ENCODE measurements around the gene BTBD16. TPM values are rescaled to one million over a fixed set of nuclear protein-coding genes. Genes with fewer than 3 reads are reported as not detected.

The BTBD16 gene
- total RNA-seq, 6 experiments from 2014 or later, result not detected

- no peak overlapping the region for H3K4me3 Mint-ChIP-seq
- H3K4me1 Mint-ChIP-seq (ENCODE audit: low read depth), result no peaks in the 10 kb centered on the region; the same call in 1 of the 2 replicates
- no peak for TF ChIP-seq CTCF (IDR thresholded peaks at IDR 0.05)
- no peak overlapping the region for H3K27ac Mint-ChIP-seq
- no peaks in the 10 kb centered on the region for H3K36me3 Mint-ChIP-seq (ENCODE audit: low read depth)
- H3K27me3 Mint-ChIP-seq (ENCODE audit: insufficient read depth), result peaks cover 25% of the 10 kb centered on the region
- H3K9me3 Mint-ChIP-seq, result peaks cover 9% of the 10 kb centered on the region; the same call in 1 of the 2 replicates
- DNase-seq, result no peak
Measured at GRCh38 chr10:122359621-122360020, 88.5 kb downstream of the BTBD16 start.

- H3K27ac Mint-ChIP-seq, result no peak overlapping the region
- TF ChIP-seq CTCF (IDR thresholded peaks at IDR 0.05), result no peak
- H3K27me3 Mint-ChIP-seq (ENCODE audit: insufficient read depth), result peaks cover 24% of the 10 kb centered on the region
- no peaks in the 10 kb centered on the region for H3K36me3 Mint-ChIP-seq (ENCODE audit: low read depth)
- peaks cover 9% of the 10 kb centered on the region; the same call in 1 of the 2 replicates for H3K9me3 Mint-ChIP-seq
- DNase-seq, result no peak
- H3K4me1 Mint-ChIP-seq (ENCODE audit: low read depth), result no peaks in the 10 kb centered on the region; the same call in 1 of the 2 replicates
- no peak overlapping the region for H3K4me3 Mint-ChIP-seq
Measured at GRCh38 chr10:122361046-122361445, 90.0 kb downstream of the BTBD16 start.

- no peaks in the 10 kb centered on the region; the same call in 1 of the 2 replicates for H3K4me1 Mint-ChIP-seq (ENCODE audit: low read depth)
- no peak for DNase-seq
- H3K27ac Mint-ChIP-seq, result no peak overlapping the region
- TF ChIP-seq CTCF (IDR thresholded peaks at IDR 0.05), result no peak
- H3K4me3 Mint-ChIP-seq, result no peak overlapping the region
- H3K36me3 Mint-ChIP-seq (ENCODE audit: low read depth), result no peaks in the 10 kb centered on the region
- H3K27me3 Mint-ChIP-seq (ENCODE audit: insufficient read depth), result peaks cover 23% of the 10 kb centered on the region
- H3K9me3 Mint-ChIP-seq, result peaks cover 9% of the 10 kb centered on the region; the same call in 1 of the 2 replicates
Measured at GRCh38 chr10:122362031-122362592, 91.0 kb downstream of the BTBD16 start.

GRCh38 chr10:122362621-122363020, 91.5 kb downstream of the BTBD16 start:
- peaks cover 20% of the 10 kb centered on the region for H3K27me3 Mint-ChIP-seq (ENCODE audit: insufficient read depth)
- H3K4me3 Mint-ChIP-seq, result no peak overlapping the region
- no peaks in the 10 kb centered on the region for H3K36me3 Mint-ChIP-seq (ENCODE audit: low read depth)
- H3K4me1 Mint-ChIP-seq (ENCODE audit: low read depth), result no peaks in the 10 kb centered on the region; the same call in 1 of the 2 replicates
- H3K9me3 Mint-ChIP-seq, result peaks cover 9% of the 10 kb centered on the region; the same call in 1 of the 2 replicates
- no peak for DNase-seq
- TF ChIP-seq CTCF (IDR thresholded peaks at IDR 0.05), result no peak
- H3K27ac Mint-ChIP-seq, result no peak overlapping the region

- H3K27ac Mint-ChIP-seq, result no peak overlapping the region
- DNase-seq, result no peak
- no peak for TF ChIP-seq CTCF (IDR thresholded peaks at IDR 0.05)
- H3K27me3 Mint-ChIP-seq (ENCODE audit: insufficient read depth), result peaks cover 18% of the 10 kb centered on the region
- H3K4me1 Mint-ChIP-seq (ENCODE audit: low read depth), result no peaks in the 10 kb centered on the region; the same call in 1 of the 2 replicates
- no peak overlapping the region for H3K4me3 Mint-ChIP-seq
- H3K9me3 Mint-ChIP-seq, result peaks cover 6% of the 10 kb centered on the region; the same call in 1 of the 2 replicates
- H3K36me3 Mint-ChIP-seq (ENCODE audit: low read depth), result no peaks in the 10 kb centered on the region
Measured at GRCh38 chr10:122363311-122363710, 92.2 kb downstream of the BTBD16 start.
